Astrocyte of the cerebellum (primary cell): ENCODE data around the gene STXBP6.

Source experiments
- DNase-seq: peaks from one replicate; pipeline ENCODE4 v3.0.0-alpha.2; 2011; ENCODE audit warnings: low read depth
- H3K4me3 ChIP-seq: 2 replicates; pipeline ENCODE4 v1.5.1; 2011; ENCODE audit warnings: mild to moderate bottlenecking, low read depth, low read length, moderate library complexity
- CTCF ChIP-seq: IDR thresholded peaks from 2 replicates; pipeline ENCODE4 v1.5.1; 2012; ENCODE audit warnings: low read length, low read depth, moderate library complexity, mild to moderate bottlenecking; ENCODE audit errors: missing control alignments
- in situ Hi-C: cut with HindIII; loops from 2 replicates; pipeline ENCODE4 v1.10.0; 2017; ENCODE audit warnings: low sequenced_read_pairs

The STXBP6 gene

GRCh38 chr14:24911324-24912109 is 138.4 kb downstream of the STXBP6 start:
- H3K4me3 ChIP-seq = no peak overlapping the region
- in situ Hi-C loops = no loop called here
- TF ChIP-seq CTCF = no peak
- peak; percentile 53 for DNase-seq

DNA sequence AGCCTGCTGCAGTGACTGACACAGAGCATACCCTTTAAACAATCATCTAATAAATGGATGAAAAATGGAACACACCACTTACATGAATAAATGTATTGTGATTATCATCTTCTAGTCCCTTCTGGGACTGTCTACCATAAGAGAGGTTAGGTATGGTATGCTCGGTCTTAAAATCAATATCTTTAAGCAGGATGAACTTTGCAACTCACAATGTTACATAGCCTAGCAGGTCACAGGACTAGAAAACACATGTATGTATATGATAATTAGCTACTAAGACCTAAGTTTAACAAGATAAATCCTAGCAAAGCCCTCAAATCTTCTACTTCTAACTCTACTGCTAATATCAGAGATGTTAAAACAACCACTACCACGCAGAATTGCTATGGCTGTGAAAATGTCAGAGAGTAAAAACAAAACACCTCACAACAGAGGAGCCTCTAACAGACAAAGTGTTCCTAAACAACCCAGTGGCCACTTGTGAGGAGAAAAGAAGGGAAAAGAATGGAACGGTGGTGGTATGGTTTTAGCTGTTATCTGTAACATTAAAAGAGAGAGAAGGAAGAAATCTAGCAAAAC is 139.4 kb downstream of the STXBP6 start:
- H3K4me3 ChIP-seq = no peak overlapping the region
- no peak for TF ChIP-seq CTCF
- in situ Hi-C loops = no loop called here
- no peak for DNase-seq

DNA sequence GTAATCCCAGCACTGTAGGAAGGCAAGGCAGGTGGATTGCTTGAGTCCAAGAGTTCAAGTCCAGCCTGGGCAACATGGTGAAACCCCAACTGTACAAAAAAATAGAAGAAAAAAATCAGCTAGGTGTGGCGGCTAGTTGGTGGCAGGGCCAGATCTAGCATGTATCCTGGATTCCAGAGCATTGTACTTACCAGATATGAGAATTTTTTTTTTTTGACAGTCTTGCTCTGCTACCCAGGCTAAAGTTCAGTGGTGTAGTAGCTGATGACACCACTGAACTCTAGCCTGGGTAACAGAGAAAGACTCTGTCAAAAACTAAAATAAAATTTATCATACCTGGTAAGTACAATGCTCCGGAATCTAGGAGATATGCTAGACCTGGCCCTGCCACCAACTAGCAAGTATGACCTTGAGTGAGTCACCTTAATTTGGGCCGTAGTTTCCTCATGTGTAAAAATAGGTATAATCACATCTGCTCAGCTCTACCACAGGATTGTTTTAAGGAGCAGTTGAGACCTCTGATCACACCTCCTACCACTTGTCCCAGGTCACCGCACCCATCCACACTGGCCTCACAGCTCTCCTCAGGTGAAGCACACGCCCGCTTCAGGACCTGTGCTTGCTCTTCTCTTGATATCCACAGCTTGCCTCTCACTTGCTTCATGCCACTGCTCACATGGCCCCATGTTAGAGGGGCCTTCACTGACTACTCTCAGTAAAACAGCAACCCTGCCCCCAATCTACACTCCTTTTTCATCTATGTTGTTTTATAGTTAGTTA is 140.2 kb downstream of the STXBP6 start:
- in situ Hi-C loops = no loop called here
- TF ChIP-seq CTCF = no peak
- DNase-seq = no peak
- no peak overlapping the region for H3K4me3 ChIP-seq

DNA sequence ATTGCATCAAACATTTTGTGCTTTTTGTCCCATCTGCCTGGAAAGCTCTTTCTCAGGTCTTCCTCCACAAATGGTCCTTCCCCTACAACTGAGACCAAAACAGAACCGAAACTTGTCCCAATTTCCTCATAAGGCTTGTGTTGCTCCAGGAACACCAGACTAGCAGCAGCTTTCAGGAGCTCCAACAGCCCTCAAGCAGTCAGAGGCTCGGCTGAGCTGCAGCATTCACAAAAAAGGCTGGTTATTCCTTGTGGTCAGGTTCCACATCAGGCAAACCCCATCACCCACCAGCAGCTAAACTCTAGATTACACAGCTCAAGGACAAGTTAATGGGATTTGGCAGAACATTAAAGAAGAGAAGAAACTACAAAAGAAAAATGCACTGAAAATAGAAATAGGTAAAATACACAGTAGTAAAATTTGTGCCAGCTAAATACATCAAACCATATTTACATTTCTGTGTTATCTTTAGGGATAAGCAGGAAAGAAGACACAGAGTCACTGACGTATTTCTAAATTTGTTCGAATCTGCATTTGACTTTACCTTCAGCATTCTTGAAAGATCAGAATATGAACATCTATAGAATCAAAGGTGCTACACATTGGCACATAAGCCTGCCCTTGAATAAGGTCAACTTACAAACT is 141.2 kb downstream of the STXBP6 start:
- no peak overlapping the region for H3K4me3 ChIP-seq
- no peak for DNase-seq
- in situ Hi-C loops = no loop called here
- TF ChIP-seq CTCF = no peak

- no peak for DNase-seq
- no peak for TF ChIP-seq CTCF
- no peak overlapping the region for H3K4me3 ChIP-seq
- in situ Hi-C loops = no loop called here
Observed at GRCh38 chr14:24904533-24904932, 145.4 kb downstream of the STXBP6 start.

DNA sequence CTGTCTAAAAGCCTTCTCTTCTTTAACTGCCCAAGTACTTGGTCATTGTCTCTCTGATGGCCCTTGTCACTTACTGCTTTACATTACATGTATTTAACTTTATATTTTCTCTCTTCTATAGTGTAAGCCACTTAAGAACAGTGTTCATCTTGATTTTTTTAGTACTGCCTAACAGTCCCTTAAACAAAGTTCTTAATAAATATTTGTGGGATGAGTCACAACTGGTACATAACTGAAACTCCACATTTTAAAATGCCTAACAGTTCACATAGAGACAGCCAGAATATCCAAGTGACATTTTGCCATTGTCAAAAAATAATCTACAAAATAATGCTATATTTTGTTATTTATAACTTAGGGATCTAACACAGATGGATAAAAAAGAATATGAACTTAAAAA is 146.6 kb downstream of the STXBP6 start:
- TF ChIP-seq CTCF = no peak
- H3K4me3 ChIP-seq = no peak overlapping the region
- peak; percentile 31 for DNase-seq
- in situ Hi-C loops = no loop called here
